ENCODE measurements around the gene ADCY4. TPM values are rescaled to one million over a fixed set of nuclear protein-coding genes. Genes with fewer than 3 reads are reported as not detected.

ADCY4 gene
- total and polyA plus RNA-seq, 2 of the 8 experiments (the other 6 are each of a cell fraction or from before 2014, with no cell fraction given): 0.27 to 0.35 TPM

DNA sequence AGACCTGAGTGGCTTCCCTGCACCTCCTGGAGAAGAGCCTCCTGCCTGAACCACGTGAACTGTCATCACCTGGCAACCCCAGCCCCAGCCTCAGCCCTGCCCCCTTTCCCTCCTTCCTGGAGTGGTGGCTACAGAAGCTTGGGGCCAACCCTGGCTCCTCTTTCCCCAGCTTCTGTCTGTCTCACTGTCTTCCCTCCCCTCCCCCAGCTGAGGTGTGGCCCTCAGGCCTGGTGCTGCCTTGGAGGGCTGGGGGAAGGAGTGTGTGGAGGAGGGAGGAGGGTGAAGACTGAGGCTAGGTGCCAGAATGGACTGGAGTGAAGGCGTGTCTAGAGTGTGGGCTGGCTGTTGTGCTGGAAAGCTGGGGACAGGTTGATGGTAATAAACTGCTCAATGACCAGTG lies 42.8 kb upstream of the ADCY4 start (continued):
- TF ChIP-seq E2F6 (IDR thresholded peaks at IDR 0.05) (no peak), EP300 (IDR thresholded peaks at IDR 0.05; ENCODE audit: borderline replicate concordance in 1 of 2, low read depth in 2 of 2, low read length in 2 of 2) (no peak), TAF7 (optimal IDR thresholded peaks at IDR 0.05; ENCODE audit: borderline replicate concordance, low read depth, low read length) (no peak), CBX8 (IDR thresholded peaks at IDR 0.05; ENCODE audit: borderline replicate concordance, low read depth, low read length) (no peak), SP1 (IDR thresholded peaks at IDR 0.05; ENCODE audit: low read depth, low read length) (no peak), GTF2F1 (IDR thresholded peaks at IDR 0.05; ENCODE audit: borderline replicate concordance, low read depth, low read length) (no peak), NRF1 (IDR thresholded peaks at IDR 0.05; ENCODE audit: low read depth, low read length) (no peak), CBX5 (IDR thresholded peaks at IDR 0.05; ENCODE audit: low read depth, low read length) (no peak)
- TF ChIP-seq, protein P1, sequence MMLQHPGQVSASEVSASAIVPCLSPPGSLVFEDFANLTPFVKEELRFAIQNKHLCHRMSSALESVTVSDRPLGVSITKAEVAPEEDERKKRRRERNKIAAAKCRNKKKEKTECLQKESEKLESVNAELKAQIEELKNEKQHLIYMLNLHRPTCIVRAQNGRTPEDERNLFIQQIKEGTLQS (IDR thresholded peaks at IDR 0.05; ENCODE audit: insufficient read depth, low read depth, low read length): no peak
